GM19467 (cell line): ENCODE results near the gene LRP1.

Experiments
- ATAC-seq: cut with Tn5 transposase; IDR thresholded peaks from one replicate; pipeline ENCODE4 v1.9.1; 2021; ENCODE audit warnings: mild to moderate bottlenecking, moderate library complexity; ENCODE audit not compliant: unreplicated experiment

The LRP1 gene

DNA sequence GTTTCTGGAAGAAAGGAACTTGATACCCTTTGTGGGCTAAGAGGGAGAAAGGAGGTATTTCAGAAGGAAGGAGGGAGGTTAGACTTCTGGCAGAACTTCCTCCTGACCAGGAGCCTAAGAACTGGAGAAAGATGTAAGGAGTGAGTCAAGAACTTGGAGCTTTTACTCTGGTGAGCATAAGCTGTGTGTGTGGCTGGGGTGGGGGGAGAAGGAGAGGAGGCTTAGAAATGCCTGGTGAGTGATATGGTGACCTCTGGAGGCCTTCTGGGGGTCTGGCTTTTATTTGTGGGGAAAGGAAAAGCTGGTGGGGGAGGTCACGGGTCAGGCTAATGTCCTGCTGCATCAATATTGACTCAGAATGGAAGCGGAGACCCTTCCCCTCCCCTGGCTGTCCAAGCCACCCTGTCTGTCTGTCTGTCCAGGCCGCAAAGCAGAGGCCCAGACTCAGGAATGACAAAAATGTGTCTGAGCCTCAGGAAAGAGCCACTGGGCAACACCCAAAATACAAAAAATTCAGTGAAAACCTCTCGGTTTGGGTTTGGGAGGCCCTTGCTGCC, 4.8 kb downstream of the LRP1 start:
- no peak for ATAC-seq

DNA sequence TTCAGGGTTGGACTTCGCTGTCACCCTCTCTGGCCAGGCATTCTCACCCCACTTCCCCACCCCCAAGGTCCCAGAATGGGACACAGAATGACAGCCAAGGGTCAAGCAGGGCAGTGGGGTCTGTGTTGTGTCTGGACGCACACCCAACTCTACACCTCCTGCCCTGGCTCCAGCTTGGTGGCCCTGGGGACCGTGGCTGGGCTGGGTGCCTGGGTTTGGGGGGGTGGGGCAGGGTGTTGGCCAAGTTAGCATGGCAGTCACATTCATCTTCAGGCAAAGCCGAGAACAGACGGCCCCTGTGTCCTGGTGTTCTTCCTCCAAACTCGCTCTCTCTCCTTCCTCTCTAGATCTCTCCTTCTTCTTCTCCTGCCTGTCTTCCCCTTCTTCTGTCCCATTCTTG, 5.6 kb downstream of the LRP1 start:
- ATAC-seq = no peak

DNA sequence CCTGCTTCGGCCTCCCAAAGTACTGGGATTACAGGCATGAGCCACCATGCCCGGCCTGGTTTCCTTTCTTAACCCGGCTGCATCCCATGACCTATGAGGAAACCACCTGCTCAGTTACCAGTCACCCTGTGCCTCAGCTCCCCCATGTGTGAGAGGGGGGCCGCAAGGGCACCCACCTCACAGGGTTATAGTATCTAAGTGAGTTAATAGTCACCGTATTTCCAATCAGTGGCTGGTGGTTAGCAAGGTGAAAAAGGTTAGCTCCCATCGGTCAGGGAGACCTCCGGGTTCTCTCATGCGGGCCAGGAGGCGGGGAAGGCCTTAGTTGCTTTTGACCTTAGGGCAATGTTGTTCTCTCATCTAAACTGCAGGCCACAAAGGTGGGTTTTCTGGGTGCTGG, 6.7 kb downstream of the LRP1 start:
- ATAC-seq = no peak

DNA sequence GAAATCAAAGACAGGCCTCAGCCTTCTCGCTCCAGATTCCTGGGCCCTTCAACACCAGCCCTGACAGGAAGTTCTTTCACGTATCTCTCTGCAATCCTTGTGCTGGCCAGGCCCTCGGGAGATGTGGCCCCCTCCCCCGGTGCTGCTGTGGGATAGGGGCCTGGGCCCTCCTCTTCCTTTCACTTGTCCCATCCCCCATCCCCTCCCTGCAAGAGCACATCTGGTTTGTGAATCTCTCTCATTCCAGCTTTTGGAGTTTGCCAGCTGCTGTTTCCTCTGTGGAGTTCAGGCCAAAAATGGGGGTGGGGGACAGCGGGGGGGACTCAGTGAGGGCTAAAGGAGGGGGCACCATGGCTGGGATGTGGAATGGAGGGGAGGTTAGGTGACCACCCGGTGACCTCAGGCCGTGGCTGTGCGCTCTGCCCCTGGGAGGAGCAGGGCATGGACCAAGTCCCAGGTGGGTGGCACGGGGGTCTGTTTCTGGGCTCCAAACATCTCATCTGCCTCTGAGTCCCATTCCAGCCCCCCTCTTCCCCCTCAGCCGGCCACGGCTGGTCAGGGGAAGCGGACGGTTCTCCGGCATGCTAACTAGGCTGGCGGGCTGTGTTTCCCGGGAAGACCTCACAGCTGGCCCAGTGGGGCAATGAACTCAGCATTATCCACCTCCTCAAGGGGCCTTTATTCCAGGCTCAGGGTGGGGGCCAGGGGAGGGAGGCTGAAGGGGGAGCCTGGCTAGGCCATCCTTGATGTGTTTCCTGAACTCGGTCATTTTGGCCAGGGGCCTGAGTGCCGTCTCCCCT, 7.4 kb downstream of the LRP1 start:
- ATAC-seq = no peak

DNA sequence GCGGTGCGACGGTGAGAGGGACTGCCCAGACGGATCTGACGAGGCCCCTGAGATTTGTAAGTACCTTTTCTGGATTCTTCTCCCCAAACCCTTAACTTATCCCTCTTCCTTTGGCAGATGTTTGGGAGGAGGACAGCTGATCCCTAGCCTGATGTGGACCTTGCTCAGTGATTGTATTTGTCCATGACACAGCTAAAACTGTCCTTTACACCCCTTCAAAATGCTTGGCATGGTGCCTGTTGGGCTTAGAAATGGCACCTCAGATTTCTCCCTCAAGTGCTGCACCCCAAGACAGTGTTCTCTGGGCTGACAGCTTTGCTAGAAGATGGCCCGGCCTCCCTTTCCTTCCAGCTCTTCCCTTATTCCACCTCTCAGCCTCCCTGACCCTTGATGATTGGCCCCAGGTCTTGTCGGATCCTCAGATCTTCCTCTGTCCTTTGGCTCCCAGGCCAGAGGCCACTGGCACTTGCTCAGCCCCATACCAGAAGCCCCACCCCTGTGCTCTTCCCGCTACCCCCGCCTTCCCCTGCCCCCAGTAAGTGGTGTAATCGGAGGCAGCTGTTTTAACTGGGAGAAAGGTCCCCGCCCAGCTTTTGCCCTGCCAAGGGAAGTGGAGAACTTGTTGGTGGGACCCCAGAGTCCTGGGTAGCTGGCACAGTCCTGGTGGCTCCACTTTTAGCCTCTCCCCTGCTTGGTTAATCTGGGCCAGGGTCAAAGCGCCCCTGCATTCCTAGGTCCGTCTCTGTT, 10.4 kb downstream of the LRP1 start:
- no peak for ATAC-seq

DNA sequence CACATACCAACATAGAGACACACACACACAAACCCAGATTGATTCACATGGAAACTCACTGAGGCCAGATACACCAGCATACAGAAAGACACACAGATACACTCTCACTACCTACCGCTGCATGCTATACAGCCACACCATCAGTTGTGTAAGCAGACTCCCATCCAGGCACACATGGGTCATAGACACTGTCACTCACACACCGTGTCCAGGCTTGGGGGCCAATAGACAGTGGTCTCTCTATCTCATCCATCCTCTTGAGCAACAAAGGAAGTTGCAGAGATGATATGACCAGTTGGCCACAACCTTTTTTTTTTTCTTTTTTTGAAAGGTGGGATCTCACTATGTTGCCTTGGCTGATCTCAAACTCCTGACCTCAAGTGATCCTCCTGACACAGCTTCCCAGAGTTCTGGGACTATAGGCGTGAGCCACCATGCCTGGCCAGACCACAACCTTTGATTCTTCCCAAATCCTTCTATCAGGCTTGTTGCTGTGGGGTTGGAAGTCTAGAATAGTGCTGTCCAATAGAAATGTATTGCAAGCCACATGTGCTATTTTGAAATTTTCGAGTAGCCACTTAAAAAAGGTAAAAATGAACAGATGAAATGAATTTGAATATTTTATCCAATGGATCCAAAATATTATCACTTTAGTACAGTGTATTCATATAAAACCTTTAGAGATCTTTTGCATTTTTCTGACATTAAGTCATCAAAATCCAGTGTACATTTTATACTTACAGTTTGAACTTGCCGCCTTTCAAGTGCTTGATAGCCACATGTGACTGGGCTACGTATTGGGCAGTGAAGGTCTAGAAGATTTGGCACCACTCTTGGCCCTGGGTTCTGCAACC, 11.7 kb downstream of the LRP1 start:
- ATAC-seq = no peak

DNA sequence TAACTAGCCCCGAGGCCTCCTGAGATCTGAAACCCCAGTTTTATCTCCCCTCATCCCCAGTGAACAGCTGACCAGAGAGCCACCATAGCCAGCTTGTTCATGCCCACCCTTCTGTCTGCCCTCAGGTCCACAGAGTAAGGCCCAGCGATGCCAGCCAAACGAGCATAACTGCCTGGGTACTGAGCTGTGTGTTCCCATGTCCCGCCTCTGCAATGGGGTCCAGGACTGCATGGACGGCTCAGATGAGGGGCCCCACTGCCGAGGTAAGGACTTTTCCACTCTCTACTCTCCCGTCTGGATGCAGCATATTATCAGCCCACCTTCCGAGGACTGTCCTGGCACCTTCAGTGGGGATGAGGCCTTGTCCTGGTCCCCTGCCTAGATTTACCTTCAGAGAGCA, 13.0 kb downstream of the LRP1 start:
- ATAC-seq = no peak

DNA sequence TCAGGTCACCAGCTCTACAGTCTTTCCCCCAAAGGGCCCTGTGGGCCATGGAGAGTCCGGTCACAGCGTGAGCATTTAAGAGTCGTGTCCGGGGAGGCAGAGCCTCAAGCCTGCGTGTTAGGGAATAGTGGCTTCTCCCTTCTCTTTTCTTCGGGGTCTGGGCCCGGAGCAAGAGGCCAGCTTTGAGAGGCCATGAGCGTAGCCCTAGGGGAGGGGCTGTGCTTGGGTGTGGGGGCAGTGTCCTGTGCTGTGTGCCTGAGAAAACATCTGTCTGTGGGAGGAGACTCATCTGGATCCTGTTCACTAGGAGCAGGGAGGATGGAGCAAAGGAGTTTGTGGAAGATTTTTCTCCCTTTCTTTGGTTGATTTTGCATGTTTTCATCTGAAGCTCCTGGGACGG, 13.8 kb downstream of the LRP1 start:
- no peak for ATAC-seq

DNA sequence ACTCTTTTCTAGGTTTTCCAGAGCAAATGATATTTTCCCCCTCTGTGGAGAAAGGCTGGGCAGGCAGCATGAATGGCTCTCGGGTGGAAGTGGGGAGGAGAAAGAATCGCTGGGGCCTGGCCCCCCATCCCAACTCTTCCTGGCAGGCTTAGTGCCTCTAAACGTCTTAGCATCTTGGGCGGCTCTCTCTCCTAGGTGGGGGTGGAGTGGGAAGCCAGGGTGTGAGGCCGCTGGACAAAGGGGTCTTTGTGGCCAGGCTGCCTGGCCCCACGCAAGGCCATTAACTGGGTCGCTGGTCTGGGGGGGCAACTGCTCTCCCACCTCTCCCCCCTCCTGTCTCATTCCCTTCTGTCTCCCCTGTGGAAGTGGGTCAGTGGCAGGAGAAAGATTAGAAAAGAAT, 14.4 kb downstream of the LRP1 start:
- no peak for ATAC-seq

DNA sequence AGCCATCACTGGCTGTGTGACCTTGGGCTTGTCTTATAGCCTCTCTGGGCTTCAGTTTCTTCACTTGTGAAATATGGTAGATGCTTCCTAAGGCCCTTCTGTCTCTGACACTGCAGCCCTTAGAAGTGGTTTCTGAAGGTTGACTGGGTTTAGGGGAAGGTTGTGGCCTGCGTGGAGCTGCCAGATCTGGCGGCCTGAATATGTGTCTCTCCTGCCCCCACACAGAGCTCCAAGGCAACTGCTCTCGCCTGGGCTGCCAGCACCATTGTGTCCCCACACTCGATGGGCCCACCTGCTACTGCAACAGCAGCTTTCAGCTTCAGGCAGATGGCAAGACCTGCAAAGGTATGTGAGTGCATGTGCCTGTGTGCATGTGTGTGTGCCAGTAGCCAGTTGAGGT, 15.2 kb downstream of the LRP1 start:
- ATAC-seq = no peak

DNA sequence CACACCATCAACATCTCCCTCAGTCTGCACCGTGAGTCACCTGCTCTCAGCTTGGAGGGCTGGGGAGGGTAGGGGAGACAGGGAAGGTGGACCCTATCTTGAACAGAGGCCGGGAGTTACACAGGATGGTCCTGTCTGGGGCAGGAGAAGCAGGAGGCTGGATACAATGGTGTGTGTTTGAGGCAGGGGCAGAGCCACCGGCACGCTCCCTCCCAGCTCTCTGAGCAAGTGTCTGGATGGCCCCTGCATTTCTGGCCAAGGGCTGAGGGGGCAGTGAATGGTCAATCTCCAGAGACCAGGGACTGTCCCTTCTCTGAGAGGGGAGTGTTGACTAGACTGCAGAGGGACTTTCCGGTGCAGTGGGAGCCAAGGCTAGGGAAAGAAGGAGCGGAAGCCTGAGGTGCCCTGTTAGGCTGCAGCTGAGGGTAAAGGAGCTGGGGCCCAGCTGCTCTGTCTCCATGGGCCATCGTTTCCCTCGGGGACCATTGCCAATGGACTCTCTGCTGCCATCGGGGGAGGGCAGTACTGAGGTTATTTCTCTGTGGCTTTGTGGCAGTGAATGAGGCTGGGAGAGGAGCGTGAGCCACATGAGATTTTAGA, 17.3 kb downstream of the LRP1 start:
- no peak for ATAC-seq

DNA sequence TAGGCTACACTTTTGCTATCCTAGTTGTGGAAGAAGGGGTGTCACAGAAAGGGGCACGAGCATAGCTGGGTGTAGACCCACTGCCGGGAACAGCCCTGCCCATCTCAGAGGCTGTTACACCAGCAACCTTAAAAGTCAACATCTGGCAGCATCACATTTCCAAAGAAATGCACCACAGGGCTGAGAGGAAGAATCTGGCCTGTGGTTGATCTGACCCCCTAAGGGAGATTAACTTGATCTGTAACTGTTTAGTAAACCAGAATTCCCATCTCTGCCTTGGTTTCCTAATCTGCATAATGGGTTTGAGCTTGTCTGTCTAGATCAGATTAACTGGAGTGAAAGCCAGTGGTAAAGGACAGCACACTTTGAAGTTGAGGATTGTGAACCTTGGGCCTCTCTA, 17.8 kb downstream of the LRP1 start:
- no peak for ATAC-seq

DNA sequence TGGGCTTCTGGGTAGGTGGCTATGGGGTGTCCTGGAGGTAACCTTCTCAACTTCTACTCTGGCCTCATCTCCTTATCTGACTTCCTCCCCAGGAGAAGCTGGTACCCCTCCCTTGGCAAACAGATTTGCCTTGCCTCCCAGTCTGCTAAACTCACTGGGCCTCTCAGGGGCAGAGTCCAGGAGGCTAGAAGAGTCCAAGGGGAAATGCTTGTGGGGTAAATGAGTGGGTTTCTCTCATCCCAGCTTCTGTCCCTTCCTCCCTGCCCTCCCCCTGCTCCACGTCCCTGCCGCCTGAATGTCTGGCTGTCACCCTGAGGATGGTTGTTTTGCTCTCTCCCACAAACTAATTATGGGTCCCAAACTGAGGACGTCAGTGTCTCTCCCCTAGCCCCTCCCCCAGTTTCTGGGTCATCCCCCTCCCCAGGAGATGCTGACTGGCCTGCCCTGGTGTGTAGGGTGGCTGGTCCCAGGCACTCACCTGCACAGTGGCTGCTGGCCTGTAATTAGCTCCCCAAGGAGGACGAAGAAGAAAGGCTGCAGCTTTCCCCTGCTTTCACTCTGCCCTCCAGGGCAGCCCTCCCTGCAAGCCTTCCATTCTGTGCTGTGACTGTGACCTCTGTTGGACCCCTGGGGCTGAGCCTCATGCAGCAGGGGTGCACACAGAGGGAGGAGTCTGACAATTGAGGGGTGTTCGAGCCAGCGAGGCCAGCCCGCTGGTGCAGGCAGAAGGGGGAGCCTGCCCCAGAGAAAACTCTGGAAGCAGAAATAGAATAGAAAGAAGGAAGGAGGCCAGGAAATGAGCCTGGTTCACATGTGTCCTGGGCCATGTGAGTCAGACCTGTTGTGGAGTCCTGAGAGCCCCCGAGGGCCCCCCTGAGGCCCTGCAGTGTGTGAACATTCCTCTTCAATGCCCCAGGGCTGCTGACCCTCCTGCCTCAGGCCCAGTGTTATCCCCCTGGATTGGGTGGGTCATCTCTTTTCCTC, 19.0 kb downstream of the LRP1 start, which contains the start of gene LRP1-AS:
Gene LRP1-AS, minus strand, starts transcription at position 659 of the 984 bp plus-strand sequence.
- ATAC-seq = no peak

DNA sequence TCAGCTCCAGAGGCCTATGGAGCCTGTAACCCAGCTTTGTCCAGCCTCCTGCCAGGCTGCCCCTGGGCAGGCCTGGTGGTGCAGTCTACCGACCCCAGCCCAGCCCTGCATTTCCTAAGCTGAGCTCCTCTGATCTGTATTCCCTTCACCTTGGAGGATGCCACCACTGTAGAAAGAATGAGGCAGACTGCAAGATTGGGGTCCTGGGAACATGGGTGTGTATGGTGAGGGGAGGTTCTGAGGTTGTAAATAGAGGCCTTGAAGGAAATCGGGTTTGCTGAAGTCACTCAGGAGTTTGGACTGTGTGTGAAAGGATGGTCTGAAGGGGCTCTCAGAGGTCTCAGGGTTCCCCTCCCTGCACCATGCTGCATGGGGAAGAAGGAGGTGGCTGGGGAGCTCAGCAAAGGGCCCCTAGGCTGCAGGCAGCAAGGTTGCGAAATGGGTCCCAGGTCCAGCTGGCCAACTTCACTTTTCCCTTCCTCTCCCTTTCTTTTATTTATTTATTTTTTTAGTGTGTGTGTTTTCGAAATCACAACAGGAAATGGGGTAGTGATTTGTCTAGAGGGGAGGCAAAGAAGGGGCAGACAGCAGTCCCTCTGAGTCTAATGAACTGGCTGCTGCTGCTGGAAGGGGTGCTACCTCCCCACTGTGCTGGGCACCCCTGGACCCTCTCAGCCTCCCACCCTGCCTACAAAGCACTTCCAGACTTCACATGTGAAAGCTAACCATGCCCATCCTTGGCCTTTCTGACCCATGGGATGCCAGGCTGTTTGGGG, 20.4 kb downstream of the LRP1 start:
- ATAC-seq = no peak

DNA sequence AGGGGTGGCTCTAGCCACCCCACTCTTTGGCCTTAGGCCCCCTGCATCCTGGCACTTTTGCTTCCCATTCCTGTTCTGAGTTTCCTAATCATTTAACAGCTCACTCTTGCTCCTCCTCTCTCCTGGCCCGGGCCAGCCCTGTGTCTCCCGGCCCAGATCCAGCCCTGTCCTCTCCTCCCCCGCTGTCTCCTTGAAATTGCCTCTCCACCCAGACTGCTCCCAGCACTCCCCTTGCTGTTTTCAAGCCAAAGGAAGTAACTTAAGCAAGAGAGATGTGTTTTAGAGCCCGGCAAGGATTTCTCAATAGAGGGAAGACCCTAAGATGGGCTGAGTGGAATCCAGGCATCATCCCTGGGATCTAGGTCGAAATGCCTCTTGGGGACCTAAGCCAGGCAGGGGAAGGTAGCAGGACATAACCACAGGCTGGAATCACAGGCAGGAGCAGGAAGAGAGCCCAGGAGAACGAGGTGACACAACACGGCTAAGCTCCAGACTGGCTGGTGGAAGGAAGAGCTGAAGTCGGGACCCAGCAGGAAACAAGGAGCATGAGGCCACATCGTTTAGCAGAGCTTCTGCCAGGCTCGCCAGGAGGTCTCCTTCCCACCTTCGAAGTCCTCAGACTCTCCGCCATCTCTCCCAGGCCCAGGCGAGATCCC, 21.1 kb downstream of the LRP1 start:
- ATAC-seq = no peak

DNA sequence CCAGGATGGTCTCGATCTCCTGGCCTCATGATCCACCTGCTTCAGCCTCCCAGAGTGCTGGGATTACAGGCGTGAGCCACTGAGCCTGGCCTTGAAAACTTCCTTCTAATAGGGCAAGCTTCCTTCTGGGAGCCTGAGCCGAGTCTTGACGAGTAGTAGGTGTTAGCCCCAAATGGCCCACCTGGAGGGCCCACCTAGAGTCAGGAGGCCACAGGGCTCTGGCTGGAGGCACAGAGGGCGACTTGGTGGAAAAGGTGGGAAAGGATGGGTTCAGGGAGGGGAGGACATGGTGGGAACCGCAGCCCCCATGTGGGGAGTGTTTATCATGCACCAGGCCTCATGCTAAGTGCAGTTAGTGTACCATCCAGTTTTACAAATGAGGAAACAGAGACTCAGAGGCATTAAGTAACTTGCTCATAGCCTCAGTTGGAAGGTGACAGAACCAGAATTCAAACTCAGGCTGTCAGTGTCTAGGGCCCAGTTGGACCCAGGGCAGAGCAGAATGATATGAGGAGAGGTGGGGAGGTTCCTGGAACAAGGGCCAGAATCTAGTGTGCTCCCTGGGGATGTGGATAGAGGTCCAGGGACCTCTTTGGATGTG, 22.2 kb downstream of the LRP1 start:
- no peak for ATAC-seq

DNA sequence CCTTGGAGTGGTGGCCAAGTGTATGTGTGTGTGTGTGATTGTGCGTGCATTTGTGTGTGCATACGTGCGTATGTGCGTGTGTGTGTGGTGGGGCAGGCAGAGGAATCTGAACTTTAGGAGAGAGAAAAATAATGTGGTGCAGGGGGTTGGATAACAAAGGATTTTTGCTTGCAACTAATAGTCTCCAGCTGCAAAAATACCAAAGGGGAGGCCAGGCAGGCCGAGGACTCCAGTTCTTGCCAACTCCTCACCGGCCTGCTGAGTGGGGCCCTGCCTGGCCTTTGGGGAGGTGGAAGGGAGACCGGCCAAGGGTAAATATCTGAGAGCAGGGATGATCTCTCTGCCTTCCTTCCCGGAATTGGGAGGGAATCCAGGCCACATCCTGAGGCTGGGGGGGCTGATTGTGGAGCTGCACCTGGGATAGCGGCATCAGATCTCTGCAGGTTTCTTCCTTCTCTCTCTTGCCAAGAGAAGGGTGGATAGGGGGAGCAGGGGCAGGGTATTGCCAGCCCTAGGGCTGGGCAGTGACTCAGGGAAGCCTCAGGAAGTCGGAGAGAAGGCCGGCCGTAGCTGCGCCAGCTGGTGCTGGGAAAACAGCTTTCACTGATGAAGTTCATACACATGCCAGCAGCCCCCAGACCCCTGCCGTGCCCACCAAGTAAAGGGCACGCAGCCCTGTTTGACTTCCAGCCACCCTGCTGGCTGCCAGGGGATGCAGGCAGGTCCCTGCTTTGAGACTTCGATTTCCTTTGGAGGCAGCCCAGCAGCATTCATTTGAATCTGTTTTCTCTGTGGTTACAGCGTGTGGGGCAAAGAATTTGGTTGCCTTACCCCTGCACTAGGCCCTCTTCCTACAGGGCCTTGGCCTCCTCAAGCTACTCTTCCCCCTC, 23.7 kb downstream of the LRP1 start:
- no peak for ATAC-seq
